Transverse colon (tissue), 4 donors: ENCODE data around the gene CAD. TPM values are rescaled to one million over a fixed set of nuclear protein-coding genes. Genes with fewer than 3 reads are reported as not detected.

Experiments
- DNase-seq: peaks from one replicate; pipeline ENCODE4 v3.0.0-alpha.2; 2019
- H3K27ac ChIP-seq, 4 donors: fragments of 200-600 bp; sonication (generic); 2 replicates each; pipeline ENCODE4 v1.5.1; 2016 to 2018; ENCODE audit warnings: inconsistent platforms in 4 of 4
- H3K27me3 ChIP-seq: fragments of 200-600 bp; sonication (generic); 2 replicates; pipeline ENCODE4 v1.5.1; 2017; ENCODE audit warnings: inconsistent platforms
- H3K36me3 ChIP-seq, 4 donors: fragments of 200-600 bp; sonication (generic); 2 replicates each; pipeline ENCODE4 v1.5.1; 2017 to 2019; ENCODE audit warnings: inconsistent platforms in 4 of 4
- H3K4me1 ChIP-seq, 4 donors: fragments of 200-600 bp; sonication (generic); 2 replicates each; pipeline ENCODE4 v1.5.1; 2017 to 2020; ENCODE audit warnings: inconsistent platforms in 4 of 4
- H3K4me3 ChIP-seq, 4 donors: fragments of 200-600 bp; sonication (generic); 1 replicate in 1 of 4; 2 replicates in 3 of 4; pipeline versions ENCODE4 v1.5.1 to v1.6.1; 2017 to 2019; ENCODE audit warnings: inconsistent platforms in 4 of 4
- H3K9me3 ChIP-seq, 2 donors: fragments of 200-600 bp; sonication (generic); 2 replicates each; pipeline ENCODE4 v1.5.1; 2017 to 2019; ENCODE audit warnings: inconsistent platforms in 2 of 2
- EP300 ChIP-seq: sonication (generic); formaldehyde crosslinking; IDR thresholded peaks from one replicate; pipeline ENCODE4 v1.6.1; 2017; ENCODE audit warnings: antibody characterized with exemption, low read depth
- POLR2A ChIP-seq: fragments of 450-650 bp; IDR thresholded peaks from one replicate; pipeline ENCODE4 v1.6.1; 2016; ENCODE audit warnings: antibody characterized with exemption, mild to moderate bottlenecking, moderate library complexity
- POLR2AphosphoS5 ChIP-seq, 3 donors: sonication (generic); formaldehyde crosslinking; IDR thresholded peaks; one replicate each; pipeline ENCODE4 v1.6.1; 2016; ENCODE audit warnings: antibody characterized with exemption in 3 of 3
- WGBS, 2 donors: methylation state at CpG; one replicate each; pipeline ENCODE4 v1.1.5; 2018; ENCODE audit warnings: low coverage in 1 of 2; 5-methylcytosine and 5-hydroxymethylcytosine counted together
- in situ Hi-C, 4 donors: fragments of 200-750 bp; cut with MboI; loops; one replicate each; pipeline versions ENCODE4 v1.15.0 to v1.15.1; 2017; ENCODE audit warnings: low sequenced_read_pairs in 3 of 4, low pct_ligation_motif_present in 1 of 4, low pct_unique_long_range_greater_than_20kb in 1 of 4
- intact Hi-C: fragments of 100-400 bp; cut with DNase I; formaldehyde crosslinking; loops from one replicate; pipeline ENCODE4 v1.15.1; 2023; ENCODE audit warnings: low total_unique reads
- total RNA-seq, 4 donors: library from RNA; depleted of rRNA; stranded (reverse); fragments of >200 nt; gene quantifications; one replicate each; pipeline ENCODE4 v1.1.0, GENCODE V29; 2016
- TF ChIP-seq, protein P1 (sequence below), 5 experiments: fragments of 200-600 bp in 3 of 5; fragments of 450-650 bp in 2 of 5; sonication (generic) in 3 of 5; IDR thresholded peaks; 1 replicate in 2 of 5; 2 replicates in 3 of 5; pipeline ENCODE4 v1.5.1; 2016 to 2017; ENCODE audit warnings: antibody characterized with exemption in 5 of 5, inconsistent platforms in 3 of 5, mild to moderate bottlenecking in 2 of 5, moderate library complexity in 1 of 5

The CAD gene
- total RNA-seq, 4 donors from 2014 or later, result 11.9 to 25.9 (median 16.6) TPM

DNA sequence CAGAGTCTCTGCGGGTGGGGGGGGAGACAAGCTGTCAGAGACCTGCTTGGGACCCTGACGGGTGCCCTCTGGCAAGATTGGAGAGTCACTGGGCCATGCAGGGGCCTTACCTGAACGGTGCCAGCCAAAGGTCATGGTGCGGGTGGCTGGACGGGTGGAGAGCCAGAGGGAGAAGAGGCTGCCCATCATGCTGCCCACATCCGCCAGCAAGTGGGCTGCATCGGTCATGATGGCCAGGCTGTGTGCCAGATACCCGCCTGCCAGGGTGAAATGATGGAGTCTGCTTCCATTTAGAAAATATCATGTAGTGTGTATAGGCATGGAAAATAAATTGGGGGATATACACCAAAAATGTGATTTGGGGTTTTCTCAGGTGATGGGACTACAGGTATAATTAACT lies 40.9 kb downstream of the CAD start:
- H3K9me3 ChIP-seq, result no peaks in the 10 kb centered on the region
- in situ Hi-C loops (no loop called here), intact Hi-C loops (no loop called here)
- no peak for TF ChIP-seq EP300
- no peak for TF ChIP-seq POLR2AphosphoS5 (IDR thresholded peaks at IDR 0.05)
- TF ChIP-seq, protein P1, sequence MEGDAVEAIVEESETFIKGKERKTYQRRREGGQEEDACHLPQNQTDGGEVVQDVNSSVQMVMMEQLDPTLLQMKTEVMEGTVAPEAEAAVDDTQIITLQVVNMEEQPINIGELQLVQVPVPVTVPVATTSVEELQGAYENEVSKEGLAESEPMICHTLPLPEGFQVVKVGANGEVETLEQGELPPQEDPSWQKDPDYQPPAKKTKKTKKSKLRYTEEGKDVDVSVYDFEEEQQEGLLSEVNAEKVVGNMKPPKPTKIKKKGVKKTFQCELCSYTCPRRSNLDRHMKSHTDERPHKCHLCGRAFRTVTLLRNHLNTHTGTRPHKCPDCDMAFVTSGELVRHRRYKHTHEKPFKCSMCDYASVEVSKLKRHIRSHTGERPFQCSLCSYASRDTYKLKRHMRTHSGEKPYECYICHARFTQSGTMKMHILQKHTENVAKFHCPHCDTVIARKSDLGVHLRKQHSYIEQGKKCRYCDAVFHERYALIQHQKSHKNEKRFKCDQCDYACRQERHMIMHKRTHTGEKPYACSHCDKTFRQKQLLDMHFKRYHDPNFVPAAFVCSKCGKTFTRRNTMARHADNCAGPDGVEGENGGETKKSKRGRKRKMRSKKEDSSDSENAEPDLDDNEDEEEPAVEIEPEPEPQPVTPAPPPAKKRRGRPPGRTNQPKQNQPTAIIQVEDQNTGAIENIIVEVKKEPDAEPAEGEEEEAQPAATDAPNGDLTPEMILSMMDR (IDR thresholded peaks at IDR 0.05), result no peak
- TF ChIP-seq POLR2A, result no peak
- H3K4me1 ChIP-seq, result peaks cover 4 to 14% (median 13%) of the 10 kb centered on the region in 4 donors
- DNase-seq, result no peak
- WGBS, 2 donors, result 80 to 83% methylated on average over 1 to 8 of the region's 8 CpGs
- H3K27me3 ChIP-seq, result peaks cover 90% of the 10 kb centered on the region
- H3K36me3 ChIP-seq, result no peaks in the 10 kb centered on the region
- no peak overlapping the region for H3K27ac ChIP-seq
- H3K4me3 ChIP-seq, result no peak overlapping the region

DNA sequence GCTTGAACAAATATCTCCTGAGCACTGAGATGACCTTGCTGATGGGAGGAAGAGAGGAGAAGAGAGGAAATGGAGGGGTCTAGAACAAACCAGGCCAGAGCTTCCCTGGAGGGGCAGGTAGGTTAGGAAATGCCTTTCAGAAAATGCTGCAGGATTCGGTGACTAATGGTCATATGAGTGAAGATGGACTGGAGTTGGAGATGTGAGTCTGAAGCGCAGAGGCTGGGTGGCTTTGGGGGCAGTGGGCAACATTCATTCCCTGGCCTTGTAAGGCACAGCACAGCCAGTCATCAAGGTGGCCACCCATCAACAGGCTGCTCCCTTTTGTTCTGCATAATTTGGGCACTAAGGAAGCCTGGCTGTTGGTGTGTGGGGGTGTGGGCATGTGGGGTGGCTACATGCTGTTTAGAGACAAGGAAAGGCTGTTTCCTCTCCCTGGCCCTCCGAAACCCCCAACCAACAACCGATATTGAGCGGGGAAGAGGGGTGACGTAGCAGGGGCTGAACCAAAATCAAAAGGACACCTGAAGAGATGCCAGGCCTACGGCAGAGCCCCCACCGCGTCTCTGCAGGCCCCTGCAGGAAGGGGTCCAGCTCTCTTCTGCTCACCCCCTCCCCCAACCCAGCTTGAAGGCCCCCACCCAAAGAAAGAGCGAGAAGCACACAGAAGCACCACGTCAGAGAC lies 44.2 kb downstream of the CAD start:
- no peaks in the 10 kb centered on the region for H3K9me3 ChIP-seq
- intact Hi-C loops (no loop called here), in situ Hi-C loops (no loop called here)
- peaks cover 14 to 36% (median 35%) of the 10 kb centered on the region in 4 donors for H3K4me1 ChIP-seq
- no peak overlapping the region for H3K4me3 ChIP-seq
- no peak for DNase-seq
- WGBS, 2 donors, result 35 to 52% methylated on average over 9 to 11 of the region's 11 CpGs
- H3K27ac ChIP-seq, result no peak overlapping the region
- TF ChIP-seq POLR2AphosphoS5 (IDR thresholded peaks at IDR 0.05) (no peak), POLR2A (no peak), EP300 (no peak)
- TF ChIP-seq, protein P1 (IDR thresholded peaks at IDR 0.05), result no peak
- H3K36me3 ChIP-seq, result no peaks in the 10 kb centered on the region
- peaks cover 100% of the 10 kb centered on the region for H3K27me3 ChIP-seq

DNA sequence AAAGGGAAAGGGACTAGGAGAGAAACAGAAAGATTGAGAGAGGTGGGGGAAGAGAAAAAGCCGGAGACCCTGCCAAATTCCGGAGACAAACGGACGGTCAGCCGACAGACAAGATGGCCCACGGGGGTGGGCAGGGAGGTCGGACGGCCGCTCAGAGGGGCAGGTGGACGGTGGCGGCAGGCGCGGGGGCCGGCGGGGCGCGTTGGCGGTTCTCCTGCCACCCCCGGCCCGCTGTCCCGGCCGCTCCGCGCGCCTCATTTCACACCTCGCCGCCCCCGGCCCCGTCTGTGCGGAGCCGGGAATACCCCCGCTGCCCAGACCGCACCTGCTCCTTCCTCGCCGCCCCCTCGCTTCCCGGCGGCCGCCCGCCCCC lies 44.7 kb downstream of the CAD start:
- Histone ChIP-seq H3K27ac (no peak overlapping the region), H3K36me3 (no peaks in the 10 kb centered on the region), H3K9me3 (no peaks in the 10 kb centered on the region), H3K4me1 (peaks cover 14 to 36% (median 35%) of the 10 kb centered on the region in 4 donors), H3K4me3 (peak overlapping the region in 3 of 4 donors; percentile 26 to 57 (median 49)), H3K27me3 (peaks cover 100% of the 10 kb centered on the region)
- WGBS, 2 donors, result 4% methylated on average over 18 of the region's 40 CpGs; no CpG with 5 or more reads in 1 of the 2 donors
- intact Hi-C loops (no loop called here), in situ Hi-C loops (no loop called here)
- TF ChIP-seq POLR2AphosphoS5 (IDR thresholded peaks at IDR 0.05), result no peak
- TF ChIP-seq EP300, result no peak
- no peak for TF ChIP-seq POLR2A
- TF ChIP-seq, protein P1 (IDR thresholded peaks at IDR 0.05), result no peak
- DNase-seq, result no peak

DNA sequence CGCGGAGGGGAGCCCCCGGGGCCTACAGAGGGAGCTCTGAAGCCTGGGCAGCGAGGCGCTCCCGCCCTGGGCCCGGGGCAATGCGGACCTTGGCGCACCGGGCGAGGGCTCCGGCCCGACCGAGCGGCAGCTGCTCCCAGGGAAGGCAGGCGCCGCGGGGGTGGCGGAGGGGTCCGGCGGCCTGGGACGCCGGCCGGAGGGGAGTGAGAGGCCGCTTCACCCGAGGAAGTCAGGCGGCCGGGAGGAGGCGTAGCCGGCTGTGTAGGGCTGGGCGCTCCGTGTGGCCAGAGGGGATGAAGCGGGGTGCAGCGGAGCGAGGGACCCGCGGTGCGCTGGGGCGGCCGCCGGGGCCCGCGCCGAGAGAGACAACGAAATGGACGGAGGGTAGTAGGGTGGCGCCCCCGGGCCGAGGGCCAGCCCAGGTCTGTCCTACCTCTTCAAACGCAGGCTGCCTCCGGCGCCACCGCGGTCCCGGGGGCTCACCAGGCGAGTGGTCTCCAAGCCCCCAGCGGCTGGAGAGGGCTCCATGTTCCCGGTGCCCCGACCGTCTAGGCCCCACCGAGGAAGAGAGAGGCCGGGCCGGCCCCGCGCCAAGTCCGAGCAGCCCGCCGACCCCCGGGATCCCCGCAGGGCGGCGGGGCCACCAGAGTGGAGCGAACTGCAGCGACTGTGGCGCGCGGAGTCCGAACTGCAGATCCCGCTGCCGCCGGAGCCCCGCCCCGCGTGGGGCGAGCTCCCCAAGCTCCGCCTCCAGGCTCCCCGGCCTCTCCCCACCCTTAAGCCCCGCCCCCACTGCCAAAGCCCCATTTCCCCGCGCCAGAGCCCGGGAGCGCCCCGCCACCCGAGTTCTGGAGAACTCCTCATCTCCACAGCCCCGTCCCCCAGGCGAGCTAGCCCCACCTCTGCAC lies 45.5 kb downstream of the CAD start, which contains the start of gene SLC30A3:
Gene SLC30A3 (minus strand): TSS at position 669 of the 908 bp plus-strand sequence. CDS start 141 bp downstream, at position 528.
- intact Hi-C loops, result no loop called here
- DNase-seq, result peak; percentile 71
- Histone ChIP-seq H3K9me3 (no peaks in the 10 kb centered on the region), H3K4me1 (peaks cover 14 to 36% (median 35%) of the 10 kb centered on the region in 4 donors), H3K27me3 (peaks cover 100% of the 10 kb centered on the region), H3K4me3 (peak within 1 kb of the TSS; percentile 20 to 57 (median 38)), H3K27ac (no peak within 1 kb of the TSS), H3K36me3 (no peaks in the 10 kb centered on the region)
- 1% methylated on average over 60 of the region's 96 CpGs; no CpG with 5 or more reads in 1 of the 2 donors for WGBS, 2 donors
- TF ChIP-seq POLR2AphosphoS5 (IDR thresholded peaks at IDR 0.05), result no peak
- TF ChIP-seq, protein P1 (IDR thresholded peaks at IDR 0.05), result no peak
- TF ChIP-seq POLR2A, result no peak
- TF ChIP-seq EP300, result no peak
- in situ Hi-C loops, result no loop called here
